Calu3 (cell line): ENCODE results near the gene GRID2. TPM values are rescaled to one million over a fixed set of nuclear protein-coding genes. Genes with fewer than 3 reads are reported as not detected.

Source experiments
- BruUV-seq: library from RNA; stranded (reverse); fragments of 400-500 nt; replicated peaks from 2 replicates; lab custom pipeline; 2021; lab: Mats Ljungman, UMichigan
- CTCF ChIA-PET: fragments of 300-600 bp; sonication (Branson Sonifier 250); formaldehyde crosslinking; loops from one replicate; lab custom pipeline; 2022; ENCODE audit warnings: antibody characterized with exemption; lab: Charles Lee
- DNase-seq: peaks from one replicate; pipeline ENCODE4 v3.0.0; 2022
- H3K27ac Mint-ChIP-seq: one replicate; pipeline ENCODE4 v1.8.0; 2022; ENCODE audit warnings: mixed read lengths; ENCODE audit not compliant: unreplicated experiment
- H3K27me3 Mint-ChIP-seq: one replicate; pipeline ENCODE4 v1.8.0; 2022; ENCODE audit warnings: mixed read lengths; ENCODE audit not compliant: unreplicated experiment
- H3K36me3 Mint-ChIP-seq: one replicate; pipeline ENCODE4 v1.8.0; 2022; ENCODE audit warnings: mild to moderate bottlenecking, moderate library complexity, mixed read lengths; ENCODE audit not compliant: insufficient read depth, unreplicated experiment
- H3K4me1 Mint-ChIP-seq: one replicate; pipeline ENCODE4 v1.8.0; 2022; ENCODE audit warnings: mild to moderate bottlenecking, low read depth, mixed read lengths; ENCODE audit not compliant: unreplicated experiment
- H3K4me3 Mint-ChIP-seq: one replicate; pipeline ENCODE4 v1.8.0; 2022; ENCODE audit warnings: mild to moderate bottlenecking, low read depth, moderate library complexity, mixed read lengths; ENCODE audit not compliant: unreplicated experiment
- H3K9me3 Mint-ChIP-seq: one replicate; pipeline ENCODE4 v1.8.0; 2022; ENCODE audit warnings: low read depth, mixed read lengths; ENCODE audit not compliant: unreplicated experiment
- intact Hi-C: fragments of 100-400 bp; cut with micrococcal nuclease; formaldehyde crosslinking; loops from one replicate; pipeline ENCODE4 v1.10.0; 2022; ENCODE audit not compliant: unreplicated experiment
- total RNA-seq: library from RNA; stranded (reverse); gene quantifications from 2 replicates; pipeline ENCODE4 v1.2.3, GENCODE V29; 2022
- TF ChIP-seq, protein P1 (sequence below): fragments of 200-600 bp; IDR thresholded peaks from one replicate; pipeline ENCODE4 v1.8.0; 2022; ENCODE audit warnings: antibody characterized with exemption; ENCODE audit not compliant: unreplicated experiment

GRID2 gene
- total RNA-seq, 1 experiment from 2014 or later: not detected

DNA sequence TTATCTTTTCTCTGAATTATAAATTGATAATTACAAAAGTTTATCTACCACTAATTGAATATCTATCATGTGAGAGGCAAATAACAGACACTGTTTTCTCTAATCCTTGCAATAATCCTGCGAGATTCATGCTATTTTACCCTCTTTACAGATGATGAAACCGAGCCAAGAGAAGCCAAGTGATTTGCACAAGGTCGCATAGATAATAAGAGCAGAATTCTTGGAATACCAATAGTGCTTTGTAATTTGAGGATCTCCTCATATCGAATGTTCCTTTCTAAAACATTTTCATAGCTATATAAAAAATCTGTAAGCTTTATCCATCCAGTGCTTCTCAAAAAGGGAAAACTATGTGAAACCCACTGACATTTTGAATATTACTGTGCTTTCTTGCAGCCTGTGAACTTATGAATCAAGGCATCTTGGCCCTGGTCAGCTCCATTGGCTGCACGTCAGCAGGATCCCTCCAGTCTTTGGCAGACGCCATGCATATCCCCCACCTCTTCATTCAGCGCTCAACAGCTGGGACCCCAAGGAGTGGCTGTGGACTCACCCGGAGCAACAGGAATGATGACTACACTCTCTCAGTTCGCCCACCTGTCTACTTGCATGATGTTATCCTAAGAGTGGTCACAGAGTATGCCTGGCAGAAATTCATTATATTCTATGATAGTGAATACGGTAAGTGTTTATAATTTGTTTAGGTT, 781.0 kb downstream of the GRID2 start:
- Mint-ChIP-seq H3K4me3 (no peak overlapping the region), H3K4me1 (no peaks in the 10 kb centered on the region), H3K27ac (no peak overlapping the region), H3K9me3 (peaks cover 2% of the 10 kb centered on the region), H3K27me3 (no peaks in the 10 kb centered on the region), H3K36me3 (no peaks in the 10 kb centered on the region)
- BruUV-seq: no TSS peak
- TF ChIP-seq, protein P1, sequence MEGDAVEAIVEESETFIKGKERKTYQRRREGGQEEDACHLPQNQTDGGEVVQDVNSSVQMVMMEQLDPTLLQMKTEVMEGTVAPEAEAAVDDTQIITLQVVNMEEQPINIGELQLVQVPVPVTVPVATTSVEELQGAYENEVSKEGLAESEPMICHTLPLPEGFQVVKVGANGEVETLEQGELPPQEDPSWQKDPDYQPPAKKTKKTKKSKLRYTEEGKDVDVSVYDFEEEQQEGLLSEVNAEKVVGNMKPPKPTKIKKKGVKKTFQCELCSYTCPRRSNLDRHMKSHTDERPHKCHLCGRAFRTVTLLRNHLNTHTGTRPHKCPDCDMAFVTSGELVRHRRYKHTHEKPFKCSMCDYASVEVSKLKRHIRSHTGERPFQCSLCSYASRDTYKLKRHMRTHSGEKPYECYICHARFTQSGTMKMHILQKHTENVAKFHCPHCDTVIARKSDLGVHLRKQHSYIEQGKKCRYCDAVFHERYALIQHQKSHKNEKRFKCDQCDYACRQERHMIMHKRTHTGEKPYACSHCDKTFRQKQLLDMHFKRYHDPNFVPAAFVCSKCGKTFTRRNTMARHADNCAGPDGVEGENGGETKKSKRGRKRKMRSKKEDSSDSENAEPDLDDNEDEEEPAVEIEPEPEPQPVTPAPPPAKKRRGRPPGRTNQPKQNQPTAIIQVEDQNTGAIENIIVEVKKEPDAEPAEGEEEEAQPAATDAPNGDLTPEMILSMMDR: no peak
- intact Hi-C loops: no loop called here
- DNase-seq: no peak
- CTCF ChIA-PET: no interaction called here

DNA sequence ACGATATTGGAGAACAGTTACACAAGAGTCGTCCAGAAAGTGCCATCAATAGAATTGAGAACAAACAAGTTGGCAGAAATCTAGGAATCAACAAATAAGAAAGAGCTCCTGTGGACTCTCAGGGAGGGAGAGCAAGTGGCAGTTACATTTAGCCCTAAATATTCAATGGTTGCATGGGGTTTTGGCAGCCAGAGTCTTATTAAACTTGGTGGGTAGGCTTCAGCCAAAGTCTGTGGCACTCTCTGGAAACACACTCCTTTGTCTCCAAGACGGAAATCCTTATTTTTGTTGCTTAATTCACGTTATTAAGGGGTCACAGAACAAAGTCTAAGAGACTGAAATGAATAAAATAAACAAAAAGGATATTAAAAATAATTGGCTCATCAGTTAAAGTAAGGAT, 782.6 kb downstream of the GRID2 start:
- TF ChIP-seq, protein P1: no peak
- no TSS peak for BruUV-seq

DNA sequence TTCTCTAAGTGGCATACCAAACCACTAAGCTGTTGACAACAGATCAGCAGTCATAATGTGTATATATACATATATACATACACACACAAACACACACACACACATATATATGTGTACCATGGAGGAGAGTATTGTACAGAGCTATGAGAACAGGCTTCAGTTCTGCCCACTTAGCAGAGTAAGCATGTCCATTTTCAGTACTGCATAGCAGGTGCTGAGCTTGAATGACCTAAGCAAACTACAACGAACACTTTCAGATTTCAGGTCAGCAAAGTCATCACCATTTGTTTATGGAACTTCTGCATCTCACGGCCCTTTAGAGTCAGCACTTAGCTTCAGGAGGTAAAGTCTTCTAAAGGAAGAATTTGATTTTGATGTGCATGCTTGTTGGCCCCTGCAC, 789.0 kb downstream of the GRID2 start:
- no peaks in the 10 kb centered on the region for H3K4me1 Mint-ChIP-seq
- H3K9me3 Mint-ChIP-seq: no peaks in the 10 kb centered on the region
- intact Hi-C loops: no loop called here
- no peaks in the 10 kb centered on the region for H3K27me3 Mint-ChIP-seq
- CTCF ChIA-PET: no interaction called here
- no peak overlapping the region for H3K4me3 Mint-ChIP-seq
- H3K36me3 Mint-ChIP-seq: no peaks in the 10 kb centered on the region
- no peak for DNase-seq
- TF ChIP-seq, protein P1: no peak
- BruUV-seq: no TSS peak
- H3K27ac Mint-ChIP-seq: no peak overlapping the region

More for the DNA sequence above, 782.6 kb downstream of the GRID2 start:
- no peak for DNase-seq
- intact Hi-C loops: no loop called here
- H3K4me1 Mint-ChIP-seq: no peaks in the 10 kb centered on the region
- no peak overlapping the region for H3K27ac Mint-ChIP-seq
- H3K36me3 Mint-ChIP-seq: no peaks in the 10 kb centered on the region
- no peak overlapping the region for H3K4me3 Mint-ChIP-seq
- peaks cover 2% of the 10 kb centered on the region for H3K9me3 Mint-ChIP-seq
- H3K27me3 Mint-ChIP-seq: no peaks in the 10 kb centered on the region
- CTCF ChIA-PET: no interaction called here

DNA sequence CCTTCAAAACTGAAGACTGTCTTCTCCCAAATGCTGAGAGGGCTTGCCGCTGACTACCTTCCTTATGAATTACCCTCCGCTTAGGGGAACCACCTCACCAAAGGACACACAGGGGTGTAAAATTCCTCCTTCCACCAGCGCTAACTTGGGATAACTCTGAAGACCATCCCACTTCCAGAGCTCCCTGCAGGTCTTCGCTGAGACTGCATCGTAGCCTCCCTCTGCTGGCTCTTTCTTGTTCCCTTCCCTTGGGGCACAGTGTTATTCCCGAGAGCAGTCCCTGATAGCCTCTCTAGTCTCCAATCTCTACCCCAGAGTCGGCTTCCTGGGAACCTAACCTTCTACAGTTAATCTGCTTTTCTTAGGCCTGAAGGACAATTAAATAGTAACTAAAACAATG, 799.3 kb downstream of the GRID2 start:
- CTCF ChIA-PET: no interaction called here
- TF ChIP-seq, protein P1: no peak
- BruUV-seq: no TSS peak
- Mint-ChIP-seq H3K27me3 (no peaks in the 10 kb centered on the region), H3K36me3 (no peaks in the 10 kb centered on the region), H3K4me1 (no peaks in the 10 kb centered on the region), H3K9me3 (peaks cover 2% of the 10 kb centered on the region), H3K27ac (no peak overlapping the region), H3K4me3 (no peak overlapping the region)
- intact Hi-C loops: no loop called here
- no peak for DNase-seq
